ENCODE data around the gene KLK3. TPM values are rescaled to one million over a fixed set of nuclear protein-coding genes. Genes with fewer than 3 reads are reported as not detected.

Gene KLK3
- polyA plus RNA-seq, 4 donors = 0.07 to 1.6 (median 0.69) TPM

- H3K27ac ChIP-seq (ENCODE audit: low read depth in 1 of 3, low read length in 2 of 3) = no peak overlapping the region
- FAIRE-seq (no peak), DNase-seq (no peak)
- WGBS, 3 donors = 94 to 96% (median 94%) methylated on average over 2 of the region's 2 CpGs
- no peaks in the 10 kb centered on the region for H3K4me1 ChIP-seq (ENCODE audit: control insufficient read depth in 3 of 3, insufficient read depth in 2 of 3, low read depth in 1 of 3, low read length in 2 of 3)
- no peaks in the 10 kb centered on the region for H3K36me3 ChIP-seq (ENCODE audit: control insufficient read depth in 3 of 3, insufficient read depth in 2 of 3, low read depth in 1 of 3, low read length in 3 of 3)
- H3K27me3 ChIP-seq (ENCODE audit: control insufficient read depth in 3 of 3, insufficient read depth in 3 of 3, low read length in 3 of 3) = peaks cover 0 to 5% (median 0%) of the 10 kb centered on the region in 3 donors
- H3K9me3 ChIP-seq (ENCODE audit: control insufficient read depth in 2 of 2, insufficient read depth in 1 of 2, low read depth in 1 of 2, low read length in 1 of 2) = peaks cover 0 to 9% of the 10 kb centered on the region in 2 donors
- no peak overlapping the region for H3K4me3 ChIP-seq (ENCODE audit: low read depth in 1 of 3, low read length in 3 of 3)
These were observed 11.5 kb upstream of the KLK3 start for GRCh38 chr19:50843205-50843604.

- H3K27me3 ChIP-seq (ENCODE audit: control insufficient read depth in 3 of 3, insufficient read depth in 3 of 3, low read length in 3 of 3) = peaks cover 0 to 5% (median 0%) of the 10 kb centered on the region in 3 donors
- H3K36me3 ChIP-seq (ENCODE audit: control insufficient read depth in 3 of 3, insufficient read depth in 2 of 3, low read depth in 1 of 3, low read length in 3 of 3) = no peaks in the 10 kb centered on the region
- WGBS, 3 donors = 60 to 75% (median 63%) methylated on average over 7 of the region's 7 CpGs
- DNase-seq (no peak), FAIRE-seq (no peak)
- no peak overlapping the region for H3K4me3 ChIP-seq (ENCODE audit: low read depth in 1 of 3, low read length in 3 of 3)
- no peak overlapping the region for H3K27ac ChIP-seq (ENCODE audit: low read depth in 1 of 3, low read length in 2 of 3)
- peaks cover 0 to 9% of the 10 kb centered on the region in 2 donors for H3K9me3 ChIP-seq (ENCODE audit: control insufficient read depth in 2 of 2, insufficient read depth in 1 of 2, low read depth in 1 of 2, low read length in 1 of 2)
- H3K4me1 ChIP-seq (ENCODE audit: control insufficient read depth in 3 of 3, insufficient read depth in 2 of 3, low read depth in 1 of 3, low read length in 2 of 3) = no peaks in the 10 kb centered on the region
These were observed 11.0 kb upstream of the KLK3 start for GRCh38 chr19:50843701-50844221.

- 53 to 63% (median 55%) methylated on average over 8 of the region's 8 CpGs for WGBS, 3 donors
- H3K27ac ChIP-seq (ENCODE audit: low read depth in 1 of 3, low read length in 2 of 3) = no peak overlapping the region
- no peaks in the 10 kb centered on the region for H3K36me3 ChIP-seq (ENCODE audit: control insufficient read depth in 3 of 3, insufficient read depth in 2 of 3, low read depth in 1 of 3, low read length in 3 of 3)
- peaks cover 0 to 9% of the 10 kb centered on the region in 2 donors for H3K9me3 ChIP-seq (ENCODE audit: control insufficient read depth in 2 of 2, insufficient read depth in 1 of 2, low read depth in 1 of 2, low read length in 1 of 2)
- DNase-seq (no peak), FAIRE-seq (no peak)
- H3K4me1 ChIP-seq (ENCODE audit: control insufficient read depth in 3 of 3, insufficient read depth in 2 of 3, low read depth in 1 of 3, low read length in 2 of 3) = no peaks in the 10 kb centered on the region
- peaks cover 0 to 5% (median 0%) of the 10 kb centered on the region in 3 donors for H3K27me3 ChIP-seq (ENCODE audit: control insufficient read depth in 3 of 3, insufficient read depth in 3 of 3, low read length in 3 of 3)
- no peak overlapping the region for H3K4me3 ChIP-seq (ENCODE audit: low read depth in 1 of 3, low read length in 3 of 3)
These were observed 10.3 kb upstream of the KLK3 start for GRCh38 chr19:50844296-50844935.

- Histone ChIP-seq H3K36me3 (ENCODE audit: control insufficient read depth in 3 of 3, insufficient read depth in 2 of 3, low read depth in 1 of 3, low read length in 3 of 3) (no peaks in the 10 kb centered on the region), H3K9me3 (ENCODE audit: control insufficient read depth in 2 of 2, insufficient read depth in 1 of 2, low read depth in 1 of 2, low read length in 1 of 2) (no peaks in the 10 kb centered on the region), H3K4me1 (ENCODE audit: control insufficient read depth in 3 of 3, insufficient read depth in 2 of 3, low read depth in 1 of 3, low read length in 2 of 3) (no peaks in the 10 kb centered on the region), H3K27me3 (ENCODE audit: control insufficient read depth in 3 of 3, insufficient read depth in 3 of 3, low read length in 3 of 3) (peaks cover 0 to 7% (median 4%) of the 10 kb centered on the region in 3 donors), H3K4me3 (ENCODE audit: low read depth in 1 of 3, low read length in 3 of 3) (no peak overlapping the region), H3K27ac (ENCODE audit: low read depth in 1 of 3, low read length in 2 of 3) (no peak overlapping the region)
- DNase-seq (no peak), FAIRE-seq (no peak)
- WGBS, 3 donors = 43 to 47% (median 44%) methylated on average over 3 of the region's 3 CpGs
These were observed 4.0 kb upstream of the KLK3 start for GRCh38 chr19:50850738-50851137.

GRCh38 chr19:50851620-50852019 lies 3.1 kb upstream of the KLK3 start:
- H3K4me3 ChIP-seq (ENCODE audit: low read depth in 1 of 3, low read length in 3 of 3) = no peak overlapping the region
- no peak for FAIRE-seq

GRCh38 chr19:50857366-50857765 lies 2.7 kb downstream of the KLK3 start:
- DNase-seq (no peak), FAIRE-seq (no peak)
- Histone ChIP-seq H3K36me3 (ENCODE audit: control insufficient read depth in 3 of 3, insufficient read depth in 2 of 3, low read depth in 1 of 3, low read length in 3 of 3) (no peaks in the 10 kb centered on the region), H3K27me3 (ENCODE audit: control insufficient read depth in 3 of 3, insufficient read depth in 3 of 3, low read length in 3 of 3) (peaks cover 0 to 5% (median 4%) of the 10 kb centered on the region in 3 donors), H3K4me1 (ENCODE audit: control insufficient read depth in 3 of 3, insufficient read depth in 2 of 3, low read depth in 1 of 3, low read length in 2 of 3) (no peaks in the 10 kb centered on the region), H3K9me3 (ENCODE audit: control insufficient read depth in 2 of 2, insufficient read depth in 1 of 2, low read depth in 1 of 2, low read length in 1 of 2) (no peaks in the 10 kb centered on the region), H3K27ac (ENCODE audit: low read depth in 1 of 3, low read length in 2 of 3) (no peak overlapping the region), H3K4me3 (ENCODE audit: low read depth in 1 of 3, low read length in 3 of 3) (no peak overlapping the region)
- 56 to 80% (median 71%) methylated on average over 4 to 6 of the region's 6 CpGs for WGBS, 3 donors

More at GRCh38 chr19:50851620-50852019, 3.1 kb upstream of the KLK3 start:
- Histone ChIP-seq H3K36me3 (ENCODE audit: control insufficient read depth in 3 of 3, insufficient read depth in 2 of 3, low read depth in 1 of 3, low read length in 3 of 3) (no peaks in the 10 kb centered on the region), H3K4me1 (ENCODE audit: control insufficient read depth in 3 of 3, insufficient read depth in 2 of 3, low read depth in 1 of 3, low read length in 2 of 3) (no peaks in the 10 kb centered on the region), H3K27me3 (ENCODE audit: control insufficient read depth in 3 of 3, insufficient read depth in 3 of 3, low read length in 3 of 3) (peaks cover 0 to 7% (median 4%) of the 10 kb centered on the region in 3 donors), H3K27ac (ENCODE audit: low read depth in 1 of 3, low read length in 2 of 3) (no peak overlapping the region), H3K9me3 (ENCODE audit: control insufficient read depth in 2 of 2, insufficient read depth in 1 of 2, low read depth in 1 of 2, low read length in 1 of 2) (no peaks in the 10 kb centered on the region)
- DNase-seq = no peak
- 33 to 65% (median 39%) methylated on average over 4 of the region's 4 CpGs for WGBS, 3 donors

- WGBS, 3 donors = 3 to 9% (median 4%) methylated on average over 5 to 7 of the region's 7 CpGs
- DNase-seq = peak; percentile 53 to 59
- FAIRE-seq = no peak
- H3K36me3 ChIP-seq (ENCODE audit: control insufficient read depth in 3 of 3, insufficient read depth in 2 of 3, low read depth in 1 of 3, low read length in 3 of 3) = no peaks in the 10 kb centered on the region
- H3K4me1 ChIP-seq (ENCODE audit: control insufficient read depth in 3 of 3, insufficient read depth in 2 of 3, low read depth in 1 of 3, low read length in 2 of 3) = no peaks in the 10 kb centered on the region
- H3K9me3 ChIP-seq (ENCODE audit: control insufficient read depth in 2 of 2, insufficient read depth in 1 of 2, low read depth in 1 of 2, low read length in 1 of 2) = no peaks in the 10 kb centered on the region
- H3K27ac ChIP-seq (ENCODE audit: low read depth in 1 of 3, low read length in 2 of 3) = no peak overlapping the region
- H3K27me3 ChIP-seq (ENCODE audit: control insufficient read depth in 3 of 3, insufficient read depth in 3 of 3, low read length in 3 of 3) = peaks cover 0 to 4% (median 2%) of the 10 kb centered on the region in 3 donors
- no peak overlapping the region for H3K4me3 ChIP-seq (ENCODE audit: low read depth in 1 of 3, low read length in 3 of 3)
These were observed 4.2 kb downstream of the KLK3 start for GRCh38 chr19:50858886-50859285.

GRCh38 chr19:50859849-50860248 lies 5.1 kb downstream of the KLK3 start:
- FAIRE-seq (no peak), DNase-seq (no peak)
- Histone ChIP-seq H3K4me3 (ENCODE audit: low read depth in 1 of 3, low read length in 3 of 3) (no peak overlapping the region), H3K27me3 (ENCODE audit: control insufficient read depth in 3 of 3, insufficient read depth in 3 of 3, low read length in 3 of 3) (peaks cover 0 to 4% (median 2%) of the 10 kb centered on the region in 3 donors), H3K36me3 (ENCODE audit: control insufficient read depth in 3 of 3, insufficient read depth in 2 of 3, low read depth in 1 of 3, low read length in 3 of 3) (no peaks in the 10 kb centered on the region), H3K4me1 (ENCODE audit: control insufficient read depth in 3 of 3, insufficient read depth in 2 of 3, low read depth in 1 of 3, low read length in 2 of 3) (no peaks in the 10 kb centered on the region), H3K9me3 (ENCODE audit: control insufficient read depth in 2 of 2, insufficient read depth in 1 of 2, low read depth in 1 of 2, low read length in 1 of 2) (no peaks in the 10 kb centered on the region), H3K27ac (ENCODE audit: low read depth in 1 of 3, low read length in 2 of 3) (no peak overlapping the region)
- 79 to 85% (median 84%) methylated on average over 4 of the region's 4 CpGs for WGBS, 3 donors
